Peyer's patch (tissue), 4 donors: ENCODE data around the gene VPS45.

Experiments
- POLR2A ChIP-seq, 2 donors: fragments of 450-650 bp; IDR thresholded peaks; one replicate each; pipeline ENCODE4 v1.5.1; 2017; ENCODE audit warnings: antibody characterized with exemption in 2 of 2, mild to moderate bottlenecking in 2 of 2, moderate library complexity in 2 of 2
- TF ChIP-seq, protein P1 (sequence below), 6 experiments: fragments of 450-650 bp in 4 of 6; fragments of 200-600 bp in 2 of 6; sonication (generic) in 1 of 6; IDR thresholded peaks; one replicate each; pipeline ENCODE4 v1.5.1; 2017 to 2019; ENCODE audit warnings: antibody characterized with exemption in 6 of 6, mild to moderate bottlenecking in 3 of 6, moderate library complexity in 1 of 6

GRCh38 chr1:150161747-150162581, 94.4 kb downstream of the VPS45 start:
- TF ChIP-seq, protein P1, sequence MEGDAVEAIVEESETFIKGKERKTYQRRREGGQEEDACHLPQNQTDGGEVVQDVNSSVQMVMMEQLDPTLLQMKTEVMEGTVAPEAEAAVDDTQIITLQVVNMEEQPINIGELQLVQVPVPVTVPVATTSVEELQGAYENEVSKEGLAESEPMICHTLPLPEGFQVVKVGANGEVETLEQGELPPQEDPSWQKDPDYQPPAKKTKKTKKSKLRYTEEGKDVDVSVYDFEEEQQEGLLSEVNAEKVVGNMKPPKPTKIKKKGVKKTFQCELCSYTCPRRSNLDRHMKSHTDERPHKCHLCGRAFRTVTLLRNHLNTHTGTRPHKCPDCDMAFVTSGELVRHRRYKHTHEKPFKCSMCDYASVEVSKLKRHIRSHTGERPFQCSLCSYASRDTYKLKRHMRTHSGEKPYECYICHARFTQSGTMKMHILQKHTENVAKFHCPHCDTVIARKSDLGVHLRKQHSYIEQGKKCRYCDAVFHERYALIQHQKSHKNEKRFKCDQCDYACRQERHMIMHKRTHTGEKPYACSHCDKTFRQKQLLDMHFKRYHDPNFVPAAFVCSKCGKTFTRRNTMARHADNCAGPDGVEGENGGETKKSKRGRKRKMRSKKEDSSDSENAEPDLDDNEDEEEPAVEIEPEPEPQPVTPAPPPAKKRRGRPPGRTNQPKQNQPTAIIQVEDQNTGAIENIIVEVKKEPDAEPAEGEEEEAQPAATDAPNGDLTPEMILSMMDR (IDR thresholded peaks at IDR 0.05): peak in 1 of 6 experiments; percentile 24
- TF ChIP-seq POLR2A (IDR thresholded peaks at IDR 0.05): no peak
